WTC11 (cell line): ENCODE data around the gene FOXC2. TPM values are rescaled to one million over a fixed set of nuclear protein-coding genes. Genes with fewer than 3 reads are reported as not detected.

ENCODE experiments used
- ATAC-seq: fragments of 200-7000 bp; cut with Tn5 transposase; 2 replicates; pipeline ENCODE4 v1.10.0; 2021; ENCODE audit warnings: mild to moderate bottlenecking, moderate library complexity
- CTCF ChIA-PET: fragments of 300-600 bp; sonication (Branson Sonifier 250); formaldehyde crosslinking; loops from one replicate; lab custom pipeline; 2021; ENCODE audit warnings: antibody characterized with exemption; lab: Charles Lee
- POLR2A ChIA-PET: fragments of 350-600 bp; sonication (Branson Sonifier 250); formaldehyde crosslinking; loops from one replicate; lab custom pipeline; 2021; ENCODE audit warnings: antibody characterized with exemption; lab: Charles Lee
- DNase-seq: peaks from one replicate; pipeline ENCODE4 v3.0.0; 2021; ENCODE audit warnings: low spot score
- H3K27ac Mint-ChIP-seq: 2 replicates; pipeline ENCODE4 v1.8.0; 2021; ENCODE audit warnings: mixed read lengths
- H3K27me3 Mint-ChIP-seq: 2 replicates; pipeline ENCODE4 v1.8.0; 2021; ENCODE audit warnings: low read depth, mild to moderate bottlenecking, moderate library complexity, mixed read lengths
- H3K36me3 Mint-ChIP-seq: 2 replicates; pipeline ENCODE4 v1.8.0; 2021; ENCODE audit warnings: mixed read lengths
- H3K4me1 Mint-ChIP-seq: 2 replicates; pipeline ENCODE4 v1.8.0; 2022; ENCODE audit warnings: mixed read lengths
- H3K4me3 Mint-ChIP-seq: 2 replicates; pipeline ENCODE4 v1.8.0; 2021; ENCODE audit warnings: mild to moderate bottlenecking, moderate library complexity, mixed read lengths
- H3K9me3 Mint-ChIP-seq: 2 replicates; pipeline ENCODE4 v1.8.0; 2021; ENCODE audit warnings: mixed read lengths
- CBFB ChIP-seq: sonication (generic); formaldehyde crosslinking; IDR thresholded peaks from 2 replicates; pipeline ENCODE4 v1.8.1; 2022; ENCODE audit warnings: mild to moderate bottlenecking, low read depth, missing genetic modification reagents
- CREB1 ChIP-seq: sonication (generic); formaldehyde crosslinking; IDR thresholded peaks from 2 replicates; pipeline ENCODE4 v1.8.0; 2023; ENCODE audit warnings: mild to moderate bottlenecking, missing genetic modification reagents
- ELF4 ChIP-seq: sonication (generic); formaldehyde crosslinking; IDR thresholded peaks from 2 replicates; pipeline ENCODE4 v1.8.1; 2022; ENCODE audit warnings: low read depth, mild to moderate bottlenecking, moderate library complexity, missing genetic modification reagents
- EMX1 ChIP-seq: fragments of 250-450 bp; sonication (Bioruptor Pico); IDR thresholded peaks from 2 replicates; pipeline ENCODE4 v1.8.0; 2021; ENCODE audit warnings: mild to moderate bottlenecking
- HMGA2 ChIP-seq: fragments of 250-450 bp; sonication (Bioruptor Pico); IDR thresholded peaks from 2 replicates; pipeline ENCODE4 v1.4.0; 2021; ENCODE audit warnings: mild to moderate bottlenecking, moderate library complexity
- JAZF1 ChIP-seq: fragments of 250-450 bp; sonication (Bioruptor Pico); IDR thresholded peaks from 2 replicates; pipeline ENCODE4 v1.9.0; 2021; ENCODE audit warnings: moderate library complexity, mild to moderate bottlenecking, inconsistent platforms
- JUN ChIP-seq: sonication (generic); formaldehyde crosslinking; IDR thresholded peaks from 2 replicates; pipeline ENCODE4 v1.8.0; 2023; ENCODE audit warnings: mild to moderate bottlenecking, missing genetic modification reagents
- NFATC4 ChIP-seq: fragments of 250-450 bp; sonication (Bioruptor Pico); IDR thresholded peaks from 2 replicates; pipeline ENCODE4 v1.9.0; 2021; ENCODE audit warnings: mild to moderate bottlenecking
- NFE2L1 ChIP-seq: sonication (generic); formaldehyde crosslinking; IDR thresholded peaks from 2 replicates; pipeline ENCODE4 v1.8.1; 2023; ENCODE audit warnings: missing genetic modification reagents
- NFYB ChIP-seq: sonication (generic); formaldehyde crosslinking; conservative IDR thresholded peaks from 2 replicates; pipeline ENCODE4 v1.8.0; 2022; ENCODE audit warnings: low read depth, missing genetic modification reagents
- RORB ChIP-seq: fragments of 250-450 bp; sonication (Bioruptor Pico); IDR thresholded peaks from 2 replicates; pipeline ENCODE4 v1.9.0; 2021; ENCODE audit warnings: mild to moderate bottlenecking
- SMAD4 ChIP-seq: sonication (generic); formaldehyde crosslinking; IDR thresholded peaks from 2 replicates; pipeline ENCODE4 v1.8.0; 2022; ENCODE audit warnings: mild to moderate bottlenecking, missing genetic modification reagents
- ZNF121 ChIP-seq: sonication (generic); formaldehyde crosslinking; IDR thresholded peaks from 2 replicates; pipeline ENCODE4 v1.8.0; 2023; ENCODE audit warnings: missing genetic modification reagents
- ZNF232 ChIP-seq: sonication (generic); formaldehyde crosslinking; IDR thresholded peaks from 2 replicates; pipeline ENCODE4 v1.8.0; 2022; ENCODE audit warnings: mild to moderate bottlenecking, missing genetic modification reagents
- ZNF317 ChIP-seq: sonication (generic); formaldehyde crosslinking; IDR thresholded peaks from 2 replicates; pipeline ENCODE4 v1.8.1; 2023; ENCODE audit warnings: low read depth, mild to moderate bottlenecking, moderate library complexity, missing genetic modification reagents, borderline replicate concordance
- total RNA-seq: library from RNA; stranded (reverse); gene quantifications from 3 replicates; pipeline ENCODE4 v1.2.3, GENCODE V29; 2021
- TF ChIP-seq, protein P1 (sequence below): fragments of 250-450 bp; sonication (Bioruptor Pico); IDR thresholded peaks from 2 replicates; pipeline ENCODE4 v1.8.0; 2021; ENCODE audit warnings: mild to moderate bottlenecking
- TF ChIP-seq, protein P2 (sequence below): sonication (generic); formaldehyde crosslinking; IDR thresholded peaks from 2 replicates; pipeline ENCODE4 v1.8.1; 2022; ENCODE audit warnings: mild to moderate bottlenecking, moderate library complexity, missing genetic modification reagents
- TF ChIP-seq, protein P3 (sequence below): fragments of 250-450 bp; sonication (Bioruptor Pico); IDR thresholded peaks from 2 replicates; pipeline ENCODE4 v1.9.0; 2021; ENCODE audit warnings: mild to moderate bottlenecking
- TF ChIP-seq, protein P4 (sequence below): sonication (generic); formaldehyde crosslinking; IDR thresholded peaks from 2 replicates; pipeline ENCODE4 v1.8.0; 2022; ENCODE audit warnings: mild to moderate bottlenecking, missing genetic modification reagents
- TF ChIP-seq, protein P5 (sequence below): fragments of 250-450 bp; sonication (Bioruptor Pico); IDR thresholded peaks from 2 replicates; pipeline ENCODE4 v1.9.0; 2021; ENCODE audit warnings: moderate library complexity, mild to moderate bottlenecking, inconsistent platforms, borderline replicate concordance
- TF ChIP-seq, protein P6 (sequence below): sonication (generic); formaldehyde crosslinking; IDR thresholded peaks from 2 replicates; pipeline ENCODE4 v1.8.1; 2022; ENCODE audit warnings: low read depth, missing genetic modification reagents, borderline replicate concordance
- TF ChIP-seq, protein P7 (sequence below): sonication (generic); formaldehyde crosslinking; IDR thresholded peaks from 2 replicates; pipeline ENCODE4 v1.8.1; 2022; ENCODE audit warnings: low read depth, mild to moderate bottlenecking, moderate library complexity, missing genetic modification reagents, borderline replicate concordance
- TF ChIP-seq, protein P8 (sequence below): sonication (generic); formaldehyde crosslinking; IDR thresholded peaks from 2 replicates; pipeline ENCODE4 v1.8.0; 2022; ENCODE audit warnings: mild to moderate bottlenecking, missing genetic modification reagents

The FOXC2 gene
- total RNA-seq, 1 experiment from 2014 or later = 0.28 TPM

DNA sequence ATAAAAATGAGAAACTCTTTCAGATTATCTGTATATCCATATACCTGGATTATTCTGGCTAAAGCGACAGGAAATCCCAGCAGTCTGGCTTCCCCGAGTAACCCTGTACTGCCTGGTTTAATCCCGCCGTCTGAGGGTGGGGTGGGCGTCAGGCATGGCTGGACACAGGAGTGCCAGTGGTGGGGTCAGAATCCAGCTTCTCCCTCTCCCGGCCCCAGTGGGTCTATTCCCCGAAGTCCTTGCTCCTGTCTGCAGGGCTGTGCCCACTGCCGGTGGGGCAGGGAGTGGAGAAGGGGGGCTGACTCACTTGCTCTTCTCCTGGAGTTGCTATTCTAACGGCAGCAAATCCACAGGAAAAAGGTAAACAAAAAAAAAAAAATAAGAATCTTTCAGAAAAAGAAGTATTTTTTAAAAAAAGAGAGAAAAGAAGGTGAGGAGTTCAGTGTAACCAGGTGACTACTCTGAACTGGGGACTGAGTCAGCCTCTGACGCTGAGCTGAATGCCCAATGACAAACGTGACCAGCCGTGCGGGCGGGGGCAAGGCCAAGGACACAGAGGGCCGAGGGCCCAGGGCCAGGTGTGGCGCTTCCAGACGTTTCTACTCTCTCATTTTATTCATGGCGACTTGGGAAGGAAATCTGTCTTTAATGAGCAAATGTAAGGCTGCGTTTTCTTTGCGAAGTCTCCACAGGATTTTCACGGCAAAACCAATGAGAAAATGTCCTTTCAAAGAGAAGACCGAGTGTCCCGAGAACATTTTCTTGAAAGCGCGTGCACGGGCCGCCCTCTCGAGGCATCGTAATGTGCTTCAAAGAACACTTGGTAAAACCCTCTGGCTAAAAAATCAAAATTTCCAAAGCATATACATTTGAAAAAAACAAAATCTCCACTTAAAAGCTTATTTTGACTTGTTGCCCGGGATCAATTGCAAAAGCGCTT, 36.1 kb upstream of the FOXC2 start:
- POLR2A ChIA-PET = interaction anchor here (0.8 kb wide), 1 partner anchor 11 kb away, joined by 3 read pairs; no protein-coding TSS in a partner anchor
- CTCF ChIA-PET = interaction anchor here (0.6 kb wide), 1 partner anchor 10 kb away, joined by 3 read pairs; no protein-coding TSS in a partner anchor
- Mint-ChIP-seq H3K4me3 (no peak overlapping the region), H3K27ac (no peak overlapping the region), H3K9me3 (peaks cover 13% of the 10 kb centered on the region; the same call in 1 of the 2 replicates), H3K4me1 (no peaks in the 10 kb centered on the region), H3K27me3 (no peaks in the 10 kb centered on the region; the same call in 1 of the 2 replicates), H3K36me3 (peaks cover 2% of the 10 kb centered on the region; the same call in 1 of the 2 replicates)
- DNase-seq (no peak), ATAC-seq (no peak)
- TF ChIP-seq ZNF317 = no peak
- TF ChIP-seq JUN (CRISPR knock-in tag) = no peak
- TF ChIP-seq NFYB (CRISPR knock-in tag) = no peak
- TF ChIP-seq, protein P1, sequence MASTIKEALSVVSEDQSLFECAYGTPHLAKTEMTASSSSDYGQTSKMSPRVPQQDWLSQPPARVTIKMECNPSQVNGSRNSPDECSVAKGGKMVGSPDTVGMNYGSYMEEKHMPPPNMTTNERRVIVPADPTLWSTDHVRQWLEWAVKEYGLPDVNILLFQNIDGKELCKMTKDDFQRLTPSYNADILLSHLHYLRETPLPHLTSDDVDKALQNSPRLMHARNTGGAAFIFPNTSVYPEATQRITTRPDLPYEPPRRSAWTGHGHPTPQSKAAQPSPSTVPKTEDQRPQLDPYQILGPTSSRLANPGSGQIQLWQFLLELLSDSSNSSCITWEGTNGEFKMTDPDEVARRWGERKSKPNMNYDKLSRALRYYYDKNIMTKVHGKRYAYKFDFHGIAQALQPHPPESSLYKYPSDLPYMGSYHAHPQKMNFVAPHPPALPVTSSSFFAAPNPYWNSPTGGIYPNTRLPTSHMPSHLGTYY (CRISPR knock-in tag) = no peak
- TF ChIP-seq, protein P2, sequence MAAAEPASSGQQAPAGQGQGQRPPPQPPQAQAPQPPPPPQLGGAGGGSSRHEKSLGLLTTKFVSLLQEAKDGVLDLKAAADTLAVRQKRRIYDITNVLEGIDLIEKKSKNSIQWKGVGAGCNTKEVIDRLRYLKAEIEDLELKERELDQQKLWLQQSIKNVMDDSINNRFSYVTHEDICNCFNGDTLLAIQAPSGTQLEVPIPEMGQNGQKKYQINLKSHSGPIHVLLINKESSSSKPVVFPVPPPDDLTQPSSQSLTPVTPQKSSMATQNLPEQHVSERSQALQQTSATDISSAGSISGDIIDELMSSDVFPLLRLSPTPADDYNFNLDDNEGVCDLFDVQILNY (CRISPR knock-in tag) = no peak
- TF ChIP-seq ZNF121 (CRISPR knock-in tag) = no peak
- TF ChIP-seq HMGA2 (CRISPR knock-in tag) = no peak
- TF ChIP-seq CREB1 = no peak
- no peak for TF ChIP-seq ELF4 (CRISPR knock-in tag)
- no peak for TF ChIP-seq JAZF1
- TF ChIP-seq SMAD4 (CRISPR knock-in tag) = no peak

DNA sequence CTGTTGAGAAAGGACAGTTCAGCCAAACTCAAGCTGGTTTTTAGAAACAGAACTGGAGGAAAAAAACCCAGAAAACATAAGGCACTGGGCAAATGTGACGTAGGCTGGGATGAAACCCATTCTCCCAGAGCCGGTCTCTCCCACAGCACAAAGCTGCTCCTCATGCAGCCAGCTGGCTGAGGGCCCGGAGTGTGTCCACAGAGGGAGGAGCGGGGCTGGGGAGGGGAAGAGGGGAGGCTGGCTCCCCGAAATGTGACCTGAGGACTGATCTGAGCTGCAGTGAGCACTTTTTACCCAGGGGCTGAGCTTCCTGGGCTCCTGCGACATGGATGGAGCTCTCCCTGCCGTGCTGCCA, 35.5 kb upstream of the FOXC2 start:
- no peak for DNase-seq
- H3K9me3 Mint-ChIP-seq = peaks cover 13% of the 10 kb centered on the region; the same call in 1 of the 2 replicates
- ChIA-PET POLR2A (interaction anchor here (0.8 kb wide), 1 partner anchor 10 kb away, joined by 3 read pairs; no protein-coding TSS in a partner anchor), CTCF (interaction anchor here (0.6 kb wide), 1 partner anchor 10 kb away, joined by 3 read pairs; no protein-coding TSS in a partner anchor)
- H3K27ac Mint-ChIP-seq = no peak overlapping the region
- no peaks in the 10 kb centered on the region for H3K4me1 Mint-ChIP-seq
- H3K27me3 Mint-ChIP-seq = no peaks in the 10 kb centered on the region; the same call in 1 of the 2 replicates
- ATAC-seq = no peak
- no peak overlapping the region for H3K4me3 Mint-ChIP-seq
- peaks cover 3% of the 10 kb centered on the region; the same call in 1 of the 2 replicates for H3K36me3 Mint-ChIP-seq
- TF ChIP-seq JUN (CRISPR knock-in tag) = no peak
- TF ChIP-seq, protein P3, sequence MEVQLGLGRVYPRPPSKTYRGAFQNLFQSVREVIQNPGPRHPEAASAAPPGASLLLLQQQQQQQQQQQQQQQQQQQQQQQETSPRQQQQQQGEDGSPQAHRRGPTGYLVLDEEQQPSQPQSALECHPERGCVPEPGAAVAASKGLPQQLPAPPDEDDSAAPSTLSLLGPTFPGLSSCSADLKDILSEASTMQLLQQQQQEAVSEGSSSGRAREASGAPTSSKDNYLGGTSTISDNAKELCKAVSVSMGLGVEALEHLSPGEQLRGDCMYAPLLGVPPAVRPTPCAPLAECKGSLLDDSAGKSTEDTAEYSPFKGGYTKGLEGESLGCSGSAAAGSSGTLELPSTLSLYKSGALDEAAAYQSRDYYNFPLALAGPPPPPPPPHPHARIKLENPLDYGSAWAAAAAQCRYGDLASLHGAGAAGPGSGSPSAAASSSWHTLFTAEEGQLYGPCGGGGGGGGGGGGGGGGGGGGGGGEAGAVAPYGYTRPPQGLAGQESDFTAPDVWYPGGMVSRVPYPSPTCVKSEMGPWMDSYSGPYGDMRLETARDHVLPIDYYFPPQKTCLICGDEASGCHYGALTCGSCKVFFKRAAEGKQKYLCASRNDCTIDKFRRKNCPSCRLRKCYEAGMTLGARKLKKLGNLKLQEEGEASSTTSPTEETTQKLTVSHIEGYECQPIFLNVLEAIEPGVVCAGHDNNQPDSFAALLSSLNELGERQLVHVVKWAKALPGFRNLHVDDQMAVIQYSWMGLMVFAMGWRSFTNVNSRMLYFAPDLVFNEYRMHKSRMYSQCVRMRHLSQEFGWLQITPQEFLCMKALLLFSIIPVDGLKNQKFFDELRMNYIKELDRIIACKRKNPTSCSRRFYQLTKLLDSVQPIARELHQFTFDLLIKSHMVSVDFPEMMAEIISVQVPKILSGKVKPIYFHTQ (CRISPR knock-in tag) = no peak
- TF ChIP-seq JAZF1 = no peak
- TF ChIP-seq, protein P1 (CRISPR knock-in tag) = no peak
- no peak for TF ChIP-seq RORB
- no peak for TF ChIP-seq ZNF232 (CRISPR knock-in tag)
- TF ChIP-seq NFATC4 (CRISPR knock-in tag) = no peak
- TF ChIP-seq, protein P4, sequence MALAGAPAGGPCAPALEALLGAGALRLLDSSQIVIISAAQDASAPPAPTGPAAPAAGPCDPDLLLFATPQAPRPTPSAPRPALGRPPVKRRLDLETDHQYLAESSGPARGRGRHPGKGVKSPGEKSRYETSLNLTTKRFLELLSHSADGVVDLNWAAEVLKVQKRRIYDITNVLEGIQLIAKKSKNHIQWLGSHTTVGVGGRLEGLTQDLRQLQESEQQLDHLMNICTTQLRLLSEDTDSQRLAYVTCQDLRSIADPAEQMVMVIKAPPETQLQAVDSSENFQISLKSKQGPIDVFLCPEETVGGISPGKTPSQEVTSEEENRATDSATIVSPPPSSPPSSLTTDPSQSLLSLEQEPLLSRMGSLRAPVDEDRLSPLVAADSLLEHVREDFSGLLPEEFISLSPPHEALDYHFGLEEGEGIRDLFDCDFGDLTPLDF (CRISPR knock-in tag) = no peak
- TF ChIP-seq, protein P5, sequence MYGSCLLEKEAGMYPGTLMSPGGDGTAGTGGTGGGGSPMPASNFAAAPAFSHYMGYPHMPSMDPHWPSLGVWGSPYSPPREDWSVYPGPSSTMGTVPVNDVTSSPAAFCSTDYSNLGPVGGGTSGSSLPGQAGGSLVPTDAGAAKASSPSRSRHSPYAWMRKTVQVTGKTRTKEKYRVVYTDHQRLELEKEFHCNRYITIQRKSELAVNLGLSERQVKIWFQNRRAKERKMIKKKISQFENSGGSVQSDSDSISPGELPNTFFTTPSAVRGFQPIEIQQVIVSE (CRISPR knock-in tag) = no peak
- TF ChIP-seq, protein P6, sequence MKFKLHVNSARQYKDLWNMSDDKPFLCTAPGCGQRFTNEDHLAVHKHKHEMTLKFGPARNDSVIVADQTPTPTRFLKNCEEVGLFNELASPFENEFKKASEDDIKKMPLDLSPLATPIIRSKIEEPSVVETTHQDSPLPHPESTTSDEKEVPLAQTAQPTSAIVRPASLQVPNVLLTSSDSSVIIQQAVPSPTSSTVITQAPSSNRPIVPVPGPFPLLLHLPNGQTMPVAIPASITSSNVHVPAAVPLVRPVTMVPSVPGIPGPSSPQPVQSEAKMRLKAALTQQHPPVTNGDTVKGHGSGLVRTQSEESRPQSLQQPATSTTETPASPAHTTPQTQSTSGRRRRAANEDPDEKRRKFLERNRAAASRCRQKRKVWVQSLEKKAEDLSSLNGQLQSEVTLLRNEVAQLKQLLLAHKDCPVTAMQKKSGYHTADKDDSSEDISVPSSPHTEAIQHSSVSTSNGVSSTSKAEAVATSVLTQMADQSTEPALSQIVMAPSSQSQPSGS = no peak
- TF ChIP-seq, protein P7, sequence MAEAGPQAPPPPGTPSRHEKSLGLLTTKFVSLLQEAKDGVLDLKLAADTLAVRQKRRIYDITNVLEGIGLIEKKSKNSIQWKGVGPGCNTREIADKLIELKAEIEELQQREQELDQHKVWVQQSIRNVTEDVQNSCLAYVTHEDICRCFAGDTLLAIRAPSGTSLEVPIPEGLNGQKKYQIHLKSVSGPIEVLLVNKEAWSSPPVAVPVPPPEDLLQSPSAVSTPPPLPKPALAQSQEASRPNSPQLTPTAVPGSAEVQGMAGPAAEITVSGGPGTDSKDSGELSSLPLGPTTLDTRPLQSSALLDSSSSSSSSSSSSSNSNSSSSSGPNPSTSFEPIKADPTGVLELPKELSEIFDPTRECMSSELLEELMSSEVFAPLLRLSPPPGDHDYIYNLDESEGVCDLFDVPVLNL (CRISPR knock-in tag) = no peak
- TF ChIP-seq, protein P8, sequence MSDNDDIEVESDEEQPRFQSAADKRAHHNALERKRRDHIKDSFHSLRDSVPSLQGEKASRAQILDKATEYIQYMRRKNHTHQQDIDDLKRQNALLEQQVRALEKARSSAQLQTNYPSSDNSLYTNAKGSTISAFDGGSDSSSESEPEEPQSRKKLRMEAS = no peak
- TF ChIP-seq NFE2L1 (CRISPR knock-in tag) = no peak
- TF ChIP-seq EMX1 = no peak
- no peak for TF ChIP-seq CBFB (CRISPR knock-in tag)
